Heart left ventricle (tissue), 16 donors: Measurements from ENCODE around the gene C22orf15. TPM values are rescaled to one million over a fixed set of nuclear protein-coding genes. Genes with fewer than 3 reads are reported as not detected.

Experiments
- ATAC-seq, 4 donors: fragments of 200-7000 bp; cut with Tn5 transposase; one replicate each; pipeline ENCODE4 v1.9.1; 2020 to 2022; ENCODE audit warnings: moderate library complexity in 4 of 4, mild to moderate bottlenecking in 3 of 4, moderate number of reproducible peaks in 1 of 4
- DNase-seq, 5 donors: peaks; one replicate each; pipeline ENCODE4 v3.0.0-alpha.2; 2020
- H3K27ac ChIP-seq, 12 donors: fragments of 200-600 bp; sonication (generic) in 4 of 12; one replicate each; pipeline versions ENCODE4 v1.5.0 to v1.8.0; 2016 to 2022; ENCODE audit warnings: mild to moderate bottlenecking in 2 of 12
- H3K27me3 ChIP-seq, 9 donors: fragments of 200-600 bp; sonication (generic) in 2 of 9; one replicate each; pipeline versions ENCODE4 v1.5.1 to v1.8.0; 2016 to 2022; ENCODE audit warnings: mild to moderate bottlenecking in 3 of 9
- H3K36me3 ChIP-seq, 9 donors: fragments of 200-600 bp; sonication (generic) in 2 of 9; one replicate each; pipeline versions ENCODE4 v1.5.0 to v1.8.0; 2018 to 2022; ENCODE audit warnings: mild to moderate bottlenecking in 2 of 9
- H3K4me1 ChIP-seq, 12 donors: fragments of 200-600 bp; sonication (generic) in 4 of 12; one replicate each; pipeline versions ENCODE4 v1.5.0 to v1.8.0; 2016 to 2022; ENCODE audit warnings: mild to moderate bottlenecking in 3 of 12
- H3K4me3 ChIP-seq, 12 donors: fragments of 200-600 bp; sonication (generic) in 4 of 12; one replicate each; pipeline versions ENCODE4 v1.5.0 to v1.8.0; 2017 to 2022; ENCODE audit warnings: mild to moderate bottlenecking in 9 of 12, moderate library complexity in 4 of 12
- H3K9me3 ChIP-seq, 12 donors: fragments of 200-600 bp; sonication (generic) in 4 of 12; one replicate each; pipeline versions ENCODE4 v1.5.0 to v1.8.0; 2016 to 2022; ENCODE audit warnings: mild to moderate bottlenecking in 1 of 12
- CTCF ChIP-seq, 12 donors: fragments of 200-600 bp; sonication (generic) in 4 of 12; IDR thresholded peaks; one replicate each; pipeline versions ENCODE4 v1.5.0 to v1.8.0; 2018 to 2022; ENCODE audit warnings: antibody characterized with exemption in 12 of 12, mild to moderate bottlenecking in 5 of 12
- POLR2A ChIP-seq, 2 donors: fragments of 450-650 bp; IDR thresholded peaks; one replicate each; pipeline ENCODE4 v1.6.1; 2017; ENCODE audit warnings: antibody characterized with exemption in 2 of 2, mild to moderate bottlenecking in 2 of 2, moderate library complexity in 2 of 2
- WGBS, 4 donors: extraction: QIAGEN DNeasy Blood & Tissue Kit in 2 of 4; methylation state at CpG; one replicate each; pipeline versions ENCODE4 v1.1.5 to v1.1.7; 2013 to 2018; 5-methylcytosine and 5-hydroxymethylcytosine counted together
- intact Hi-C, 10 donors: fragments of 100-400 bp; cut with DNase I; formaldehyde crosslinking; loops; one replicate each; pipeline versions ENCODE4 v1.11.1 to v1.14.2; 2022
- polyA plus RNA-seq, 2 donors: library from polyadenylated mRNA; stranded (reverse); fragments of 200-250 nt; gene quantifications; one replicate each; pipeline ENCODE4 v1.2.3, GENCODE V29; 2013
- total RNA-seq, 9 donors: library from RNA; depleted of rRNA in 2 of 9; stranded (reverse); fragments of >200 nt in 2 of 9; fragmentation: NEBNext Ultra II Directional in 3 of 9; extraction: Animal tissue kit (Norgen Biotek cat#: 25700) in 3 of 9; gene quantifications; one replicate each; pipeline versions ENCODE4 v1.1.0 to v1.2.4, GENCODE V29; 2016 to 2023
- donor health status: ischemic (EF 13 %, LVEDD 7.1; RV severe dilation, severe dysfunction).
- donor health status: healthy with polysubstance abuse.
- donor health status: DM: no; HTN: yes; CAD: no.
- donor health status: DM: no; HTN: no; CAD: no.
- donor health status: ischemic (EF 25% LVEDD 6.9; RV normal size, moderate dysfunction).
- donor health status: ischemic (EF 25% LVEDD 5.7; RV mildly dilated, moderate dysfunction).
- donor health status: healthy.
- donor health status: DM: yes; HTN: yes; CAD: no.
- donor health status: ischemic (EF 35%, LVEDD 5.7; RV mildly dilated, moderate dysfunction).
- donor health status: nonischemic (EF 11% LVEDD 7.7; RV severe dilation, severe dysfunction).
- donor health status: DM: yes; HTN: yes; CAD: no.
- donor health status: PGD.
- donor health status: ischemic (EF 29% LVEDD 5.4; RV normal size, mild dysfunction).
- donor health status: nonischemic (EF 23%, LVEDD 6.1; RV moderate dilation, normal function).

Gene C22orf15
- total and polyA plus RNA-seq, 11 donors, result not detected

GRCh38 chr22:23751441-23751996 is 11.3 kb upstream of the C22orf15 start:
- peaks cover 0 to 22% (median 8%) of the 10 kb centered on the region in 12 donors for H3K4me1 ChIP-seq
- peak overlapping the region; percentile 63 to 92 (median 86) for H3K27ac ChIP-seq
- peak overlapping the region; percentile 46 to 81 (median 71) for H3K4me3 ChIP-seq
- ATAC-seq (peak; percentile 8 to 50 (median 44)), DNase-seq (peak in 1 of 5 donors; percentile 44)
- TF ChIP-seq POLR2A (IDR thresholded peaks at IDR 0.05) (no peak), CTCF (IDR thresholded peaks at IDR 0.05) (no peak)
- intact Hi-C loops, result loop anchor here in 1 of 10 donors (5.0 kb wide), 1 partner anchor 34 kb away; no protein-coding TSS in a partner anchor
- H3K27me3 ChIP-seq, result no peaks in the 10 kb centered on the region
- H3K9me3 ChIP-seq, result no peaks in the 10 kb centered on the region
- H3K36me3 ChIP-seq, result no peaks in the 10 kb centered on the region
- 19 to 41% (median 36%) methylated on average over 16 to 22 of the region's 22 CpGs for WGBS, 4 donors

- no peaks in the 10 kb centered on the region for H3K27me3 ChIP-seq
- WGBS, 4 donors, result 78 to 89% (median 87%) methylated on average over 9 of the region's 9 CpGs
- no peaks in the 10 kb centered on the region for H3K9me3 ChIP-seq
- TF ChIP-seq POLR2A (IDR thresholded peaks at IDR 0.05) (no peak), CTCF (IDR thresholded peaks at IDR 0.05) (no peak)
- ATAC-seq, result no peak
- intact Hi-C loops, result loop anchor here in 1 of 10 donors (5.0 kb wide), 1 partner anchor 35 kb away; no protein-coding TSS in a partner anchor
- H3K4me3 ChIP-seq, result no peak overlapping the region
- no peaks in the 10 kb centered on the region for H3K36me3 ChIP-seq
- no peak overlapping the region for H3K27ac ChIP-seq
- DNase-seq, result peak in 1 of 5 donors; percentile 48
- H3K4me1 ChIP-seq, result peaks cover 0 to 22% (median 8%) of the 10 kb centered on the region in 12 donors
These were observed 10.6 kb upstream of the C22orf15 start for GRCh38 chr22:23752090-23752691.

GRCh38 chr22:23752750-23753149 is 10.0 kb upstream of the C22orf15 start:
- Histone ChIP-seq H3K4me3 (no peak overlapping the region), H3K27ac (no peak overlapping the region), H3K36me3 (no peaks in the 10 kb centered on the region), H3K9me3 (no peaks in the 10 kb centered on the region), H3K27me3 (no peaks in the 10 kb centered on the region), H3K4me1 (peaks cover 0 to 22% (median 8%) of the 10 kb centered on the region in 12 donors)
- intact Hi-C loops, result loop anchor here in 1 of 10 donors (5.0 kb wide), 1 partner anchor 35 kb away; no protein-coding TSS in a partner anchor
- 91 to 95% (median 93%) methylated on average over 13 to 16 of the region's 16 CpGs for WGBS, 4 donors
- DNase-seq (peak in 1 of 5 donors; percentile 44), ATAC-seq (no peak)
- TF ChIP-seq CTCF (IDR thresholded peaks at IDR 0.05), result no peak
- no peak for TF ChIP-seq POLR2A (IDR thresholded peaks at IDR 0.05)

- peak in 1 of 5 donors; percentile 19 for DNase-seq
- ATAC-seq, result no peak
- H3K36me3 ChIP-seq, result no peaks in the 10 kb centered on the region
- H3K27me3 ChIP-seq, result no peaks in the 10 kb centered on the region
- peaks cover 0 to 22% (median 8%) of the 10 kb centered on the region in 12 donors for H3K4me1 ChIP-seq
- no peak overlapping the region for H3K27ac ChIP-seq
- TF ChIP-seq CTCF (IDR thresholded peaks at IDR 0.05) (no peak), POLR2A (IDR thresholded peaks at IDR 0.05) (no peak)
- no peak overlapping the region for H3K4me3 ChIP-seq
- 76 to 95% (median 78%) methylated on average over 2 of the region's 2 CpGs for WGBS, 4 donors
- intact Hi-C loops, result loop anchor here in 1 of 10 donors (5.0 kb wide), 1 partner anchor 36 kb away; no protein-coding TSS in a partner anchor
- no peaks in the 10 kb centered on the region for H3K9me3 ChIP-seq
These were observed 9.4 kb upstream of the C22orf15 start for GRCh38 chr22:23753385-23753784.
